Measurements from ENCODE around the gene PRR23E.

PRR23E gene

GRCh38 chr3:127192576-127193232, at the start of gene PRR23E:
Gene PRR23E, plus strand, starts transcription at chr3:127193131. Its CDS starts 3,555 bp downstream, at chr3:127196686.
- DNase-seq (ENCODE audit: low read depth): no peak

GRCh38 chr3:127143172-127143571, 49.8 kb upstream of the PRR23E start:
- no peak for DNase-seq (ENCODE audit: low read depth)

- DNase-seq (ENCODE audit: low read depth): no peak
These were observed 48.3 kb upstream of the PRR23E start for GRCh38 chr3:127144631-127145030.

- no peak for DNase-seq (ENCODE audit: low read depth)
These were observed 47.7 kb upstream of the PRR23E start for GRCh38 chr3:127145266-127145665.

GRCh38 chr3:127147291-127147885, 45.5 kb upstream of the PRR23E start:
- DNase-seq (ENCODE audit: low read depth): no peak

- DNase-seq (ENCODE audit: low read depth): no peak
These were observed 43.2 kb upstream of the PRR23E start for GRCh38 chr3:127149621-127150310.

- no peak for DNase-seq (ENCODE audit: low read depth)
These were observed 42.2 kb upstream of the PRR23E start for GRCh38 chr3:127150513-127151250.

GRCh38 chr3:127151251-127151564, 41.7 kb upstream of the PRR23E start:
- no peak for DNase-seq (ENCODE audit: low read depth)

GRCh38 chr3:127151992-127152650, 40.8 kb upstream of the PRR23E start:
- no peak for DNase-seq (ENCODE audit: low read depth)

GRCh38 chr3:127152684-127153505, 40.0 kb upstream of the PRR23E start:
- DNase-seq (ENCODE audit: low read depth): no peak

GRCh38 chr3:127153506-127153815, 39.5 kb upstream of the PRR23E start:
- DNase-seq (ENCODE audit: low read depth): no peak

GRCh38 chr3:127156338-127157050, 36.4 kb upstream of the PRR23E start:
- no peak for DNase-seq (ENCODE audit: low read depth)

- no peak for DNase-seq (ENCODE audit: low read depth)
These were observed 35.6 kb upstream of the PRR23E start for GRCh38 chr3:127157171-127157828.

- no peak for DNase-seq (ENCODE audit: low read depth)
These were observed 34.2 kb upstream of the PRR23E start for GRCh38 chr3:127158614-127159229.

- no peak for DNase-seq (ENCODE audit: low read depth)
These were observed 33.4 kb upstream of the PRR23E start for GRCh38 chr3:127159543-127159942.

- DNase-seq (ENCODE audit: low read depth): no peak
These were observed 31.7 kb upstream of the PRR23E start for GRCh38 chr3:127161236-127161635.

GRCh38 chr3:127161973-127162579, 30.9 kb upstream of the PRR23E start:
- no peak for DNase-seq (ENCODE audit: low read depth)

- no peak for DNase-seq (ENCODE audit: low read depth)
These were observed 29.8 kb upstream of the PRR23E start for GRCh38 chr3:127162947-127163645.

GRCh38 chr3:127164615-127165014, 28.3 kb upstream of the PRR23E start:
- DNase-seq (ENCODE audit: low read depth): no peak
